ENCODE data around the gene THAP12. TPM values are rescaled to one million over a fixed set of nuclear protein-coding genes. Genes with fewer than 3 reads are reported as not detected.

THAP12 gene
- polyA plus RNA-seq, 1 donor = 44.1 TPM

DNA sequence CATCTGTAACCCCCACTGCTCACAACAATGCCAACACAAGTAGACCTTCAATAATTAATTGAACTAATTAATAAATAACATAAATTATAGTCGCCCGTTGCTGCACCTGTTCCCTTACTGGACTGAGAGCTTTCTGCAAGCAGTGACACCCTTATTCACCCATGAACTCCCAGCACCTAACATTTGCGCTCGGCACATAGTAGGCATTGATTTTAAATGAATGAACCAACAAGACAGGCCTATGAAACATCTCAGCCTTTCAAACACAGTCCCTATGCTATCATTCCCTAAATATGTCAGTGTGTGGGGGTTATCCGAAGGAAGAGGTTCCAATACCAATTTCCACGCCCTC, 1.1 kb downstream of the THAP12 start:
- DNase-seq = no peak

DNA sequence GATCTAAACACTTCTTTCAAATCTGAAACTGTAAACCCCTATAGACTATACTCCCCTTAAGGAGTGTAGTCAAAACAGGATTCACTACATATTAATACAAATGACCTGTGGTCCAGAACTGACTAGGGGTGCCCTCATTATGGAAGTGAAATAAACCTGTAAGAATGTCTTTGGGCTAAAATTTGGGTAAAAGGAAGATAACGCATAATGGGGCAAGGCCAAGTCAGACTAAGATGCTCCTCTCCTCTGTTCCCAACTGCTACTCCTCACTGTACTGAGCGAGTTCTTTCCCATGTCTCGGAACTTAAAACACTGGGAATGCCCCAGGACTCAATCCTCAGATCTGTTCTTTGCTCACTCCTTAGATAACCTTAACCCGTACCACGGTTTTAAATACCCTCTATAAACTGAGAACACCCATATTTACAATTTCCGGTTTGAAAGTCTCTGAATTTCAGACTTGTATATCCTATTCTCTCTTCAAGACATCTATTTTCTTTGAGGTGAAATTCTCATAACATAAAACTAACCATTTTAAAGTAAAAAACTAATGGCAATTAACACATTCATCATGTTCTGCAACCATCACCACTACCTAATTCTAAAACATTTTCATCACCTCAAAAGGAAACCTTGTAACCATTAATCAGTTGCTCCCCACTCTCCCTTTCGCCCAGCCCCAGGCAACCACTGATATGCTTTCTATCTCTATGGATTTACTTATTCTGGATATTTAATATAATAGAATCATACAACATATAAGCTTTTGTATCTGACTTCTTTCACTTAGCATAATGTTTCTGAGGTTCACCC, 4.0 kb downstream of the THAP12 start:
- no peak for DNase-seq

DNA sequence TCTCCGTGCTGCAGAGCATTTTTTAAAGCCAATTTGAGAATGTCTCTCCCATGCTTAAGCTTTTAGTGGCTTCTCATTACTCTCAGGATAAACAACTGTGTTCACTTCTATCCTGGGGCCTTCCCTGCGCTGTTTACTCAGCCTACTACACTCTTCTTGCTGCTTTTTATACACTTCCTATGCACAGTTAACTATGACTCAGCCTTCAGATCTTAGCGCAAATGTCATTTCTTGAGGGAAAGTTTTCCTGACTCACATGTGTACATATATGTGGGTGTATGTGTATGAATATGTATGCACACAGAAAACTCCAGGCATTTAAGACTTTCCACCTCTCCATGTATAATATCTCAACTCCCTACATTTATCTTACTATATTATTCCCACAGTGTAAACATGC, 9.8 kb downstream of the THAP12 start:
- DNase-seq = no peak

DNA sequence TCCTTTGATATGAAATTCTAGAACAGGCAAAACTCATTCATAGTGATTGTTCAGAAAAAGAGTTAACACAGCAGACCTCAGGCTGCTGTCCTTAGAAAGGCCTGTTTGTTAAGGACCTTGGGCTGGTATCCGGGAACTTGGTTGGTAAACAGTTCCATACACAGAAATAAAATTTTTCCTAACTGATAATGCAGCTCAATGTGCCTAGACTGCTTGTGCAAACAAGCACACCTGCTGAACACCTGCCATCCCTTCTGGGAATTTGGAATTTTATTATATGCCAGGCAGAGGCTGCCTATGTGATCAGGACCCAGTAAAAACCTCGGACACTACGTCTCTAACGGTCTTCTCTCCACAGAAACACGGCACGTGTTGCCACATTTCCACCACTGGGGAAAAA, 11.5 kb downstream of the THAP12 start:
- no peak for DNase-seq

DNA sequence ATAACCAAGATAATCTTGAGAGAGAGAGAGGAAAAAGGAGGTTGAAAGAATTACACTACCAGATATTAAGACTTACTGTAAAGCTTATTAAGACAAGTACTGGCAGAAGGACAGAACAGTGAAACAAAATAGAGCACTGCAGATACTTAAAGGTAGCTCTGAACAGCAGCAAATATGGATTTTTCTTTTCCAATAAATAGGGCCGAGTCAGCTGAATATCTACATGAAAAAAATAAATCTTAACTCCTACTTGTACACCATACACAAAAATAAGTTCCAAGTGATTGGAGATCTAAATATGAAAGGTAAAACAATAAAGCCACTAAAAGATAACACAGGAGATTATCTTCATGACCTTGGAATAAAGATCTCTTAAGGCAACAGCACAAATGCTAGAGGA, 12.4 kb downstream of the THAP12 start:
- no peak for DNase-seq

DNA sequence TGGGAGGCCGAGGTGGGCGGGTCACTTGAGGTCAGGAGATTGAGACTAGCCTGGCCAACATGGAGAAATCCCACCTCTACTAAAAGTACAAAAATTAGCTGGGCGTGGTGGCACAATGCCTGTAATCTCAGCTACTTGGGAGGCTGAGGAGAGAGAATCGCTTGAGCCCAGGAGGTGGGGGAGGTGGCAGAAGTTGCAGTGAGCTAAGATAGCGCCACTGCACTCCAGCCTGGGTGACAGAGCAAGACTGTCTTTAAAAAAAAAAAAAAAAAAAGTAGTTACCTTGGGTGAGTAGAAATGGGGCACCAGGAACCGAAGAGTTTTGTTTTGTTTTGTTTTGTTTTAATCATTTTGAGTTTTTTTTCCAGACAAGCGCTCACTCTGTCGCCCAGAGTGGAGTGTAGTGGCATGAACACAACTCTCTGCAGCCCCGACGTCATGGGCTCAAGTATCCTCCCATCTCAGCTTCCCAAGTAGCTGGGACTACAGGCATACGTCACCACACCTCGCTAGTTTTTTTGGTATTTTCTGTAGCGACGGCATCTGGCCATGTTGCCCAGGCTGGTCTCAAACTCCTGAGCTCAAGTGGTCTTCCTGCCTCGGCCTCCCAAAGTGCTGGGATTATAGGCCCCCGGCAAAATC, 15.8 kb downstream of the THAP12 start:
- DNase-seq = no peak

DNA sequence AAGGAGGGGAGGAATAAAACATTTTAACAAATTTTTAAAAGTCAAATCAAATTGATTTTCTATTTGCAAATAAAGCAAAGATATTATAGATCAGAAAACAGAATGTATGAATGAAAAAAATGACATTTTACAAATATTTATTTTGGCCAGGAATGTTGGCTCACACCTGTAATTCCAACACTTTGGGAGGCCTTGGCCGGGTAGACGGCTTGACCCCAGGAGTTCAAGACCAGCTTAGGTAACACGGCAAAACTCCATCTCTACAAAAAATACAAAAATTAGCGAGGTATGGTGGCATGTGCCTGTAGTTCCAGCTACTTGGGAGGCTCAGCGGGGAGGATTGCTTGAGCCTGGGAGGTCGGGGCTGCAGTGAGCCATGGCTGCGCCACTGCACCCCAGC, 18.2 kb downstream of the THAP12 start:
- no peak for DNase-seq

DNA sequence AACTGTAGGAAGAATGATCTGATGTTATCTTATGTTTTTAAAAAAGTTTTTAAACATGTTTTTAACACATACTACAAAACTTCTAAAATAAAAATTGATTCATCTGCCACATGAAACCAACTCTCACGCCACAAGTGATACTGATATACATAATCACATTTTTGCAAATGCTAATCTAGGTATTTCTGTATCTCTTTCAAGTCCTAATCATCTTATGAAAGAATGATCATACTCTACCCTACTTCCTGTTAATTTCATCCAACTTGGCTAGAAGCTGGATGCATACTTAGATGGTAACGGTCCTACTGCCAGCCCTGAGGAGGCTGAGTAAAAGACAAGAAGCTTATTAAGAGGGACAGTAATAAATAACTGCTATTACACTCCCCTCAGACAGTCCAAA, 19.2 kb downstream of the THAP12 start:
- DNase-seq = no peak

DNA sequence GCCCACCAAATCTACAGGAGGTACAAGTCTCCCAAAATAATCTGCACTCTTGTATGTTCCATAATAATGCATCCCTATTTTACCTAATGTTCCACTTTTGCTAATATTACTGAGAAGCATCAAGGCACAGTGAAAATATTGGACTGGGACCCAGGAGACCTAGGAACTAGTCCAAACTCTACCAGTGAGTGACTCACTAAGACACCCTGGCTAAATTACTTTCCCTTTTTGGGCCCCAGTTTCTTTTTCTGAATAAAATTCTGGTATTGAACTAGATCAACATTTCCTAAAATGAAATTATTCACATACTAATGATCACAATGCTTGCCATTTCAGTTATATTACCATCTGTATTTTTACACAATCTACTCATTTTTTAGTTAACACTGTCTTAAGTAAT, 19.6 kb downstream of the THAP12 start:
- DNase-seq = no peak

DNA sequence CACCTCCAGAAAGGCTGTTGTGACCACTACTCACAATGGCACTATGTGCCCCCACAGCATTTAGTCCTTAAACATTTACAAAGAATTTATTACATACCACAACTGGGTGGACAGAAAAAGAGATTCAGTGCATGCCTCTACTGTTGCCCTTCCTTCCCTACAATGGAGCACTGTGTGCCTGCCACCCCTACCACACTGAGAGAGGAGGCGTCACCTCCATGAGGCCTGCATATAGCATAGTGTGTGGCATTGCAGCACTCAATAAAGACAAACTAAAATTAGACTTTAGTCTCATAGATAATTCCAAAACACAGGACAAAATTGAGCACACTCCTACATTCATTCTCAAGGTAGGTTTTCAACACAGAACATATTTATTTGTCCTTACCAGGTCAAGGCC, 25.8 kb downstream of the THAP12 start:
- DNase-seq = no peak

DNA sequence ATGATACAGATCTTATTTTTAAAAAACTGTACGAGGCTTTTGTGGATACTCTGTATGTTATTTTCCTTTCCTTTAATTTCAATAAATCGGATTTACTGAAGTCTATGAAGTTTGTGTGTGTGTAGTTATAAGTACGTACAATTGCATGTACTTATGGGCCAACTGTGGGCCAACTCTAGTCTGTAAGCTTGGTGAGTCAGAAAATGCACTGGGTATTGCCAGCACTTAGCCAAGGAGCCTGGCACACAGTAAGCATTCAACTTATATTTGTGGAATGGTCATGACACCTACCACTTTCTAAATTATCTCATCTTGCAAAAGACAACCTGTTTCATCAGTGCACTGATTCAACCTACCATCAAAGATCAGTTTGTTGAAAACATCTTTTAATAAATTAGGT, 32.6 kb downstream of the THAP12 start:
- DNase-seq = no peak

DNA sequence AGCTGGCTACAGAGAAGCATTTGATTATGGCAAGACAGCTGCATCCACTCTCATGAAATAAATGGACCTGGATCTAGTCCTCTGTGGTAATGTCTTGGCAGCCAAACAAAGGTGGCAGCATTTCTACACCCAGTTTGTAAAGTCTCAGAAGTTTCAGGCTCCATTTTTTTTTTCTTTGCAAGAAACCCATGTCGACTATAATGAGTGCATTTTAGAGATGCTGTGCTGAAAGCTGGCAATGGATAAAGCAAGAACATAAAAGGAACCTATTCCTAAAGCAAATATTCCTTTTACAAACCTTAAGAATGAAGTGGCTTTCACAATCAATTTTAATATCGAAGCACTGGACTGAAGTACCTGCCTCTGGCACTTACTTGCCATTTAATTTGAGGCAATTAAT, 33.5 kb downstream of the THAP12 start:
- no peak for DNase-seq

DNA sequence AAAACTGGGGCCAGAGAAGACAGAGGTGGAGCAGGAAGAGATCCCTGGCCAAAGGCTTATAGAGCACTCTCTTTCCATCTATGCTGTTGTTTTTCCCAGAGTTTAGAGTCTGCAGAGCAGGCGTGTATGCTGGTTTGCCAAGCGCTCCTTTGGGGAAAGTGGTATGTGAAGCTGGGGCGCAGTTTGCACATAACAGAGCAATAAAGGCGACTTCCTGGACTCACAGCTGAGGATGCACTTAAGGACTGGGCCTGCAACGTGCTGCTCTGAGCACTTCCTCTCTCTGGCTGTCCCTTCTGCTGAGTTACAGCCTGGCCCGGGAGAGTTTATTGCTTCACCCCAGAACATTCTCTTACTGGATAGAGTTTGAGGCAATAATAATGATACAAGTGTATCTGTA, 41.7 kb downstream of the THAP12 start:
- peak; percentile 93 for DNase-seq

DNA sequence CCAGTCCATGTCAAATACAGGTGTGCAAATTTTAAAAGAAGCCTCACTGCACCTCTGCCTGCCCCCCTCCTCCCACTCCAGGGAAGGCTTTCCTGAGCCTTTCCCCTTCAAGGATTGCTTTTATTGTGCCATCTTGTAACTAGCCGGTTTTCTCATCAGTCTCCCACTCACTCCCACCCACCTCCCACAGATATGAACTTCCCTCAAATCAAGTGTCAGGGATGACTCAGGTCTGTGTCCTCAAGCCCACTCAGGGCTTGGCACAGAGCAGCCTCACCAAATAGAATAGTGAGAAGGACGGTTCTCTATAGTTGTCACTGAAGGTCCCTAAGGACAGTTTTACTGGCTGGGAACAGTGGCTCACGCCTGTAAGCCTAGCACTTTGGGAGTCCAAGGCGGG, 43.0 kb downstream of the THAP12 start:
- DNase-seq = no peak

DNA sequence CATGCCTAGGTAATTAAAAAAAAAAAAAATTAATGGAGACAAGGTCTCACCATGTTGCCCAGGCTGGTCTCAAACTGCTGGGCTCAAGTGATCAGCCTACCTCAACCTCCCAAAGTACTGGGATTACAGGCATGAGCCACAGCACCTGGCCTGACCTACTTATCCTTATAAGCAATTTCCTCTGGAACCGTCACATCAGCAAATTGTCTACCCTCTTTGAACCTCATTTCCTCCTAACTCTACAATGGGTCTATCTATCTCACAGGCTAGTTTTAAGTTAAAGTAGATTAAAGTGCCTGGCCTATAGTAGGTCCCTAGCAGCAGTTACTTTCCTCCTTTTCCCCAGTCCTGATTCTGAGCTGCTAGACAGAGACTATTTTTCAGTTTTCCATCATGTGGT, 43.5 kb downstream of the THAP12 start:
- DNase-seq = no peak

DNA sequence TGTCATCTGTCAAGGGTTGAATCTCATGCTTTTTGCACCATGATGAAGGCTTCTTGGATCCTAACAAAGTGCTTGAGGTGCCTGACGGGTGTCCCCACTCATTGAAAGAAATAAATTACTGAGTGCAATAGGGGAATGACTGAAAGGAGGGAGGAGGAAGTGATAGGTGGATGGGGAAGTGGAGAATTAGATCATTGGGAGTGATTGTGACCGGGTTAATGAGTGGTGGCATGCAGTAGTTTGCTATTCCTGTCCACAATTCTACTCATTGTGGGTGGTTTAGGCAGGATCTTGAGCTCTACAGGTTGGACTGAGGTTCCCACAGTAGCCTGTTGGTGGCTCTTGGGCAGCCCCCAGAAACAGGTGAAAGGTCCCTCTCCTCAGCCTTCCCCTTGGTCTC, 44.3 kb downstream of the THAP12 start:
- DNase-seq = no peak

DNA sequence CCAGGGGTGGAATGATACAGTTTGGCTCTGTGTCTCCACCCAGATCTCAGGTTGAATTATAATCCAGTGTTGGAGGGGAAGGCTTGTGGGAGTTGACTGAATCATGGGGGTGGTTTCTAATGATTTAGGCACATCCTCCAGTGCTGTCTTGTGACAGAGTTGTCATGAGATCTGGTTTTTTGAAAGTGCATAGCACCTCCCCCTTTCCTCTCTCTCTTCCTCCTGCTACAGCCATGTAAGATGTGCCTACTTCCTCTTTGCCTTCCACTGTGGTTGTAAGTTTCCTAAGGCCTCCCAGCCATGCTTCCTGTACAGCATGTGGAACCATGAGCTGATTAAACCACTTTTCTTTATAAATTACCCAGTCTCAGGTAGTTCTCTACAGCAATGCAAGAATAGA, 45.1 kb downstream of the THAP12 start:
- no peak for DNase-seq

DNA sequence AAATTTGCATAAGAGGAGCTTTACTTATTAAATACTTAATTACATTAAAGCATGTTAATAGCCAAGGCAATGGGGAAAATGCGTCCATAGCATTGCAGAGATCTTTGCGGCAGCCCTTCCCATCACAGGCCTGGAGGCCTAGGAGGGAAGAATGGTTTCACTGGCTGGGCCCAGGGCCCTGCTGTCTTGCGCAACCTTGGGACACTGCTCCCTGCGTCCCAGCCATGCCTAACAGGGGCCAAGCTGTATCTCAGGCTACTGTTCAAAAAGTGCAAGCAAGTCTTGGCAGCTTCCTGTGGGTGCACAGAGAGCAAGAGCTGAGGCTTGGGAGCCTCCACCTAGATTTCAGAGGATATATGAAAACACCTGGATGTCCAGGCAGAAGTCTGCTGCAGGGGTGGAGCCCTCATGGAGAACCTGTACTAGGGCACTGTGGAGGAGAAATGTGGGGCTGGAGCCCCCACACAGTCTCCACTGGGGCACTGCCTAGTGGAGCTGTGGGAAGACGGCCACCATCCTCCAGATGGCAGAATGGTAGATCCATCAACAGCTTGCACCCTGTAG, 46.0 kb downstream of the THAP12 start:
- DNase-seq = no peak

DNA sequence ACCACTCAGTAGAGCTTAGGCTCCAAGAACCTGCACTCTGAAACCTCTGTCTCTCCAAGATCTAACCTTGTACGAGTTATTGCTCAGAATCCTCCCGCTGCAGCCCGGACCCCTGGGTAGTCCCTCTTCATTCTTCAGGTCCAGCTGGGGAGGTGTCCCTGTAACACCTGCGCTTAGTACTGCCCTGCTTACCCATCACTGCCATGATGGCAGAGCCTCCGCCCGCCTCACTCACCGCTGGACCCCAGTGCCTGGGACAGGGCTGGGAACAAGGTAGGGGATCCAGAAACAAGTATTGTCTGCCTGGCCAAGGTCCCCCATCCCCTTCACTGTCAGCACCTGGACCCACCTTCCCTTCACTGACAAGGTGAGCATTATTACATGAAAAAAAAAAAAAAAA, 50.3 kb downstream of the THAP12 start:
- no peak for DNase-seq

DNA sequence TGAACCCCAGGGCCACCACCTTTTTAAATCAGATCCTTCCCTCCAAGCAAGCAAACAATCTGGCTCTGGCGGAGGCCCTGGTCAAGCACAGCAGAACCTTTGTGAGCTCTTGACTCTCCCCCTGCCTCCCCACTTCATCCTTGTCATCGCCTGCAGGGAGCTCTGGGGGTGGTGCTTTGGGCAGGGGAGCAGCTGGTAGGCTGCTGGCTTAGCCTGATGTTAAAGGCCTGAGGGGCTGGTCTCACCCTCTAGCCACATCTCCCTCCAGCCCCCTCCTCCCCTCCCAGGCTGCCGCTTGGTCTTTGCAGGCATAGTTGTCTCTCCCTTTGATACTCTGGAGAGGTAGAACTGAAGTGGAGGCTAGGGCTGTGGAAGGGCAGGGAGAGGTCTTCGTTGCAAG, 50.9 kb downstream of the THAP12 start:
- no peak for DNase-seq

DNA sequence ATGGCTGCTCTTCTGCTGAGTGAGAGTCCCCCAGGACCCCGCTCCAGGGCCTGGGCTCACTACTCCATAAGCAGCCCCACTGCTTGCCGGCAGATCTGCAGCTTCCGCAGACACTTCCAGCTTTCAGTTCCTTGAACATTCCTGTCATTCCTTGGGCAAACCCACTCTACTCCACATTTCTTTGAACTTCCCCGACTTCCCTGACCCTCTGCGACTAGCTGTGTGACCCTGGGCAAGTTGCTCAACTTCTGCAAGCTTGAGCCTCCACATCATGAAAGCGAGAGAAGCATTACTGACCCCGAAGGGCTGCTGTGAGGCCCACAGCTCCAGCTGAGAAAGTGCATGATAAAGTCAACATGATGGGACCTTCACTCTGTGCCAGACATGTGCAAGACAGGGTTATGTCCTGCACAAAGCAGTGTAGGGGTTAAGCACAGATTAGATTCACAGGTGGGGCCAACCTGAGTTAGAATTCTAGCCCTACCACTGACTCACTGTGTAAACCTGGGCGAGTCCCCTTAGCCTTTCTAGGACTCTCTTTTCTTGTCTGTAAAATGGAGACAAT, 51.8 kb downstream of the THAP12 start:
- no peak for DNase-seq

DNA sequence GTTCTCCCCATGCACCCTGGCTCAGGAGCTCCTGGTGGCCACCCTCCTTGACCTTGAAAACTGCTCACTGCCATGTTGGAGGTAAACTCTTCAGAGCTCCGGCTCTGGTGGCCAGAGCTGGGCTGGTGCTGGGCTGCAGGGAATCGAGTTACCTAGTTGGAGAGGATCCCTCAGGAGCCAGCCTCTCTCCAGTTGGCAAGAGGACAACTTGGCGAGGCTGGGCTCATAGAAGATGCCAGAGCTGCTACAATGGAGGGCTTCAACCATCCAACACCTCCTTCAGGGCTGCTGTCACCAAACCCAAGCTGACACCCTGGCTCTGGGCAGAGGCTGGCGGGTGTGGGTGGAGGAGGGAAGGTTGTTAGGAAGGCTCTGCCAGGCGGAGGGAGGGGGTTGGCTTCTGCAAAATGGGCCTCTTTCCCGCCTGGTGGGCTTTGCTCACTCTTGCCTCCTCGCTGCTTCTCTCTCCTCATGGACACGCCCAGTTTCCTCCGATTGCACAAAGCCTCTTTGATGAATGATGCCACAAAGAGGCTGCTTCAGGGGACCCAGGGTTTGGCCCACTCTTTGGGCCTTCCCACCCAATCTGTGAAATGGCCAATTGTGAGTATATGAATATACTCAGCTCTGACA, 53.1 kb downstream of the THAP12 start:
- DNase-seq = no peak

DNA sequence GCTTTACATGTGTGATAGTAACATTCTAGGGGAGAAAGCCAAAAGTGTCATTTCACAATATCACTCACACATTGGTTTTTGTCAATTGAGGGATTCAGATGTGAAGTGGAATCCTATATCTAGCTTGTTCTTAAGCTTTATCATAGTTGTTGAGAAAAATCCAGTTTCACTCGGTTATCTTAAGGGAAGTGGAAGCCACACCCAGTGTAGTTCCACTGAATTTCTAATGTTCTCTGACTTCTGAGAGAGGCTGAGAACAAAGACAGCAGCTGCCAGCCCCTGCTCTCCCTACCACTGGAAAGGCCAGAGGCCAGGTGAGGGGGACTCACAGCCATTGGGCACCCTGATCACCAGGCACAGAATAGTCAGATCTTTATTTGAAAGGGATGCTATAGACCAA, 53.7 kb downstream of the THAP12 start:
- DNase-seq = no peak

DNA sequence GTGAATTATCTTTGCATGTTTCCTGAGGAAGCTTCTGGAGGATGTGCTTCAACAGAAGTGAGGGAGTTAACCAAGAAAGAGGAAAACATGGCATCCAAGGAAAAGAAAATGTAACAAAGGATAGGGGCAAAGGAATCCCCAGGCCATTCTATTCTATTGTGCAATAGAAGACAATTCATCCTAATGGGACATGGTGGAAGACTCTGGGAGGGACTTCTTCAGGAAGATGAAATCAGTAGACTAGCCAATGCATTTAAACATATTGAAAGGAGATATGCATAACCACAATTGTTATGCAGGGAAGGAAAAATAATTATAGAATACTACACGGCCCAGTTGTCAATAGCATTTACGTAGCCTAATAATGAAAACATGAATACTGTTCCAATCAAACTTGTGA, 55.7 kb downstream of the THAP12 start:
- DNase-seq = no peak

Data from hindlimb muscle (tissue), 1 donor.